Stimulated activated CD8-positive, alpha-beta memory T cell treated with anti-CD3 and anti-CD28 coated beads, Interleukin-15, amount 100 ng/mL, for 24 hours (primary cell): ENCODE measurements around the gene SMG6.
A peak's percentile ranks its signal among the peaks of the same experiment; 100 is the strongest.

Experiments
- DNase-seq: peaks from one replicate; pipeline ENCODE4 v3.0.0-alpha.2; 2020; ENCODE audit warnings: low read depth

Gene SMG6

DNA sequence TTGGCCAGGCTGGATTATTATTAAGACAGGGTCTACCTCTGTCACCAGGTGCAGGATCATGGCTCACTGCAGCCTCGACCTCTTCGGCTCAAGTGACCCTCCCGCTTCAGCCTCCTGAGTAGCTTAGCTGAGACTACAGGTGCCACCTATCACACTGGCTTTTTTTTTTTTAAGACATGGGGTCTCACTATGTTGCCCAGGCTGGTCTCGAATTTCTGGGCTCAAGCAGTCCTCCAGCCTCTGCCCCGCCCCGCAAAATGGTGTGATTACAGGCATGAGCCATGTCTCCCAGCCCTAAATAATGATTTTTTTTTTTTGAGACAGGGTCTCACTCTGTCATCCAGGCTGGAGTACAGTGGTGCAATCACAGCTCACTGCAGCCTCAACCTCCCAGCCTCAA lies 256.0 kb downstream of the SMG6 start:
- DNase-seq = no peak

DNA sequence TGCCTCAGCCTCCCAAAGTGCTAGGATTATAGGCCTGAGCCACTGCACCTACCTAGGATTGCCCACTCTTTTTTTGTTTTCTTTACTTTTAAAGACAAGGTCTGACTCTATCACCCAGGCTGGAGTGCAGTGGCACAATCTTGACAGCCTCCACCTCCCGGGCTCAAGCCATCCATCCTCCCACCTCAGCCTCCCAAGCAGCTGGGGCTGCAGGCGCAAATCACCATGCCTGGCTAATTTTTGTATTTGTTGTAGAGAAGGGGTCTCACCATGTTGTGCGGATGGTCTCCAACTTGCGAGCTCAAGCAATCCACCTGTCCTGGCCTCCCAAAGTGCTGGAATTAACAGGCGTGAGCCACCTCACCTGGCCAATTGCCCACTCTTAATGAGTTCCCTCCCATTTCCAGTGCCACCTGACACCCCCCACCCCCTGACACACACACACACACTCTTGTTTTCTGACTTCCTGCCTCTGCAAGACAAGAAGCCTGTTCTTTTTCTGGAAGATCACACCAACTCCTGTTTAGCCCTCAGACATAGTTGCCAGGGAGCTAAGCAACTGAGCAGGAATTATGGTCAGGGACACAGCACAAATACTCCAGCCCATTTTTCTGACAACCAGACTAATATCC lies 259.2 kb downstream of the SMG6 start:
- no peak for DNase-seq

DNA sequence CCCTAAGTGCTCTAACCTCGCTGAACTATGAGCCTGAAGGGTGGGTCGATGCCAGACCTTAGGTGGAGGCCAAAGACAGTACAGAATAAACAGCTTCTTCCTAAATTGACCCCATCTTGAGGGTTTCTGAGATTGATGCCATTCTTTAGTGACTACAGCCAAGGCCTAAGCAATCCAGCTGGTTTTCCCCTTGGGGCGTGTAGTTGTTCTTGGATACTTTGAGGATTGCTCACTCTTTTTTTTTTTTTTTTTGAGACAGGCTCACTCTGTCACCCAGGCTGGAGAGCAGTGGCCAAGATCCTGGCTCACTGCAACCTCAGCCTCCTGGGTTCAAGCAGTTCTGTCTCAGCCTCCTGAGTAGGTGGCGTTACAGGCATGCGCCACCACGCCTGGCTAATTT lies 259.8 kb downstream of the SMG6 start:
- DNase-seq = no peak

DNA sequence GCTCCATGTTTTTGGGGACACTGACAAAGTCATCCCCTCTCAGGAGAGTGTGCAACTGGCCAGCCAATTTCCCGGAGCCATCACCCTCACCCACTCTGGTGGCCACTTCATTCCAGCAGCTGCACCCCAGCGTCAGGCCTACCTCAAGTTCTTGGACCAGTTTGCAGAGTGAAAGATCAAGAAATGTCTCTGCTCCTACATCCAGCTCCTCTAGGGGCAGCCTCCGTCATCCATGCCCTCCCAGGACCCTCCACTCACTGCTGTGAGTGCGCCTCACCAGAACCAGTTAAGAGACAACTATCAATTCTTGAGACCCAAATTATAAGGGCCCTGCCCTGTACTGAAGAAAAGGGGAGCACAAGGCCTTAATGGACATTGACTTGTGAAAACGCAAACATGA lies 260.7 kb downstream of the SMG6 start:
- DNase-seq = no peak

DNA sequence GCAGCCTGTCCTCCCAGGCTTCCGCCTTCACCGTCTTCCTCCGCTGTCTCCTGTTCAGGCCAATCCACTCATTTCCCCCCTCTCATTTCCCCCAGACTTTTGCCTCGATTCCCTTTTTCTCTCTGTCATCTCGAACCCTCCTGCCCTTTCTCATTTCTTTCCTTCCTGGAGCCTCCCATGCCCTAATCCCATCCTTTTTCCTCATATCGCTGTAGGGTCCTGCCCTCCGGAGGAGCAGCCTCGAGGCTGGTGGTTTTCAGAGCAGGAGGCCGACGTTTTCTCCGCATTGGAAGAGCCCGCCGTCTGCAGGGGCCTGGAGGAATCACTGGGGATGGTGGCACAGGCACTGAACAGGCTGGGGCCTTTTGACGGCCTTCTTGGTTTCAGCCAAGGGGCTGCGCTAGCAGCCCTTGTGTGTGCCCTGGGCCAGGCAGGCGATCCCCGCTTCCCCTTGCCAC lies 261.2 kb downstream of the SMG6 start:
- no peak for DNase-seq

DNA sequence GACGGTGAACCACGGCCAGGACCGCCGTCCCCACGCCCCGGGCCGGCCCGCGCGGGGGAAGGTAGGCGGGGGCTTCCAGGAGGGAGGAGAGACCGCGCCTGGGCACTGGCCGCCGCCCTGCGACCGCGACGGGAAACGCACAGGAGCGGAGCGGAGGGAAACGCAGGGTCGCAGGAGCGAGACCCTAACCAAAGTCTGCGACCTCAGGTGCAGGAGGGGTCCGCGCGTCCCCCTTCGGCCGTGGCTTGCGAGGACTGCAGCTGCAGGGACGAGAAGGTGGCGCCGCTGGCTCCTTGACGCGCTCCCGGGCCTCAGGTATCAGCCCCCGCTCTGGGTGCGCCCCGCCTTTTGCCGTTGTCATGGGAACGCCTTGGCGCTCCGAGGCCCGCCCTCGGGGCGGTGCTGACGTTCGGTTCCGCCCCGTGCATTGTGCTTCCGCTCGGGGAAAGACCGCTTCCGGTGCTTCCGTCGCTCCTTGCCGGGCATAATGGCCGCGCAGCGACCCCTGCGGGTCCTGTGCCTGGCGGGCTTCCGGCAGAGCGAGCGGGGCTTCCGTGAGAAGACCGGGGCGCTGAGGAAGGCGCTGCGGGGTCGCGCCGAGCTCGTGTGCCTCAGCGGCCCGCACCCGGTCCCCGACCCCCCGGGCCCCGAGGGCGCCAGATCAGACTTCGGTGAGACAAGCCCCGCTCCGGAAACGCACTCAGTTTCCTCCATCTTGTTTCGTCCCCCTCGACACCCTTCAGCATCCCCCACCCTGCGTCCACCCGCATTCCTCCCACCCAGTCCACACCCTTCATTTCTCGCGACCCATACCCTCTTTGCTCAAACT lies 261.8 kb downstream of the SMG6 start, which contains the start of gene OVCA2:
OVCA2 (plus strand) TSS at position 462 of the 829 bp plus-strand sequence; CDS start at position 488, 26 bp downstream.
- DNase-seq = peak; percentile 92

DNA sequence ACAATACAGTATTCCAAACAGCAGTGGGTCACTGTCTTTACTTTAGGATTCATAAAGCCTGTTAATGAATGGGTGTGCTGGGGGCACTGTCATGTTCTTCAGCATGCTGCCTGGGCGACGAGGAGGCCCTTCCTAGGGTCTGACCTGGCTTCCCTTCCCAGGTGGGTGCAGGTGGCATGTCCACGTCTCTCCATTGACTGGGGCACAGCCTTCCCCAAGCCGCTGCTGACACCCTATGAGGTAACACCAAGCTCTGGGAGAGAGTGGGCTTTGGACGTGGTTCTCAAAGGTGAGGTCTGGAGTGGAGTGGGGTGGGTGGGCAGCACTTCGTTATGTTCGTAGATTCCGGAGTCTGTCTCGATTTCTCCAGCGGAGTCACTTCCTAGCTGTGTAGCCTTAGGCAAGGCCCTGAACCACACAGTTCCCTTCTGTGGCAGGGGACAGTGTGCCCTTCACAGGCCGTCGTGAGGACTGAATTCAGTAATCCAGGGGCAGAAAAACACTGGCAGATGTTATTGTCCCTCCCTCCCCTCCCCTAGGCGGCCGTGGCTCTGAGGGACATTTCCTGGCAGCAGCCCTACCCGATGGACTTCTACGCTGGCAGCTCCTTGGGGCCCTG lies 262.5 kb downstream of the SMG6 start:
- DNase-seq = no peak

DNA sequence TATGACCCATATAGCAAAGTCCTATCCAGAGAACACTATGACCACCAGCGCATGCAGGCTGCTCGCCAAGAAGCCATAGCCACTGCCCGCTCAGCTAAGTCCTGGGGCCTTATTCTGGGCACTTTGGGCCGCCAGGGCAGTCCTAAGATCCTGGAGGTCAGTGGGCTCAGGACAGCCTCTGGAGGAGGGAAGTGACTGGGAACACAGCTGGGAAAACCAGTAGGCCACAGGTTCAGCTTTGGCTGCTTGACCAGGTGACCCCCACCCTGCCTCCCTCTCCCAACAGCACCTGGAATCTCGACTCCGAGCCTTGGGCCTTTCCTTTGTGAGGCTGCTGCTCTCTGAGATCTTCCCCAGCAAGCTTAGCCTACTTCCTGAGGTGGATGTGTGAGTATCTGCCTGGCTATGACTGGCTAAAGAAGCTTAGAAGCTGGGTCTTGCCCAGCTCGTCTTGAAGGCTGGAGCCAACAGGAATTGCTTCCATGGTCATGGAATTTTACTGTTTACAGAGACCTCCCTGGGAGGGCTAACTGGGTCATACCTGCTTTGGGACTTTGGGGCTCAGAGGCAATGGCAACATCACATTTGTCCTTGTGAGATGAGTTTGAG lies 263.3 kb downstream of the SMG6 start:
- DNase-seq = no peak

DNA sequence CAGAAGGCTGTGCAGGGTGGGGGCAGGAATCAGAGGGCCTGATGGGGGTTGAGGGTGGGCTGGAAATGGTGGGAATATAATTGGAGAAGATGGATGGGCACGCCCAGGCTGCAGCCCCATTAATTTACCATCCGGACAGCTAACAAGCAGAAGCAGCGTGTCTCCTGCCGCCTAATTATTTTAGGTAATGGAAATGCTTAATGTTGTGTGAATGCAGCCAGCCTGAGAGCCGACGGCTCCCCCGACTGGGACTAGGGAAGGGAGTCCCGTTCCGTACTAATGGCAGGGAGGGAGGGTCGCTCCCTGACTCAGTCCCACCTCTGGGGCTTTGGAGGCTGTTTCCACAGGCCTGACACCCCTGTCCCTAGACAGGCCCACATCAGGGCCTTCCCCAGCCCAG lies 266.4 kb downstream of the SMG6 start:
- DNase-seq = no peak

DNA sequence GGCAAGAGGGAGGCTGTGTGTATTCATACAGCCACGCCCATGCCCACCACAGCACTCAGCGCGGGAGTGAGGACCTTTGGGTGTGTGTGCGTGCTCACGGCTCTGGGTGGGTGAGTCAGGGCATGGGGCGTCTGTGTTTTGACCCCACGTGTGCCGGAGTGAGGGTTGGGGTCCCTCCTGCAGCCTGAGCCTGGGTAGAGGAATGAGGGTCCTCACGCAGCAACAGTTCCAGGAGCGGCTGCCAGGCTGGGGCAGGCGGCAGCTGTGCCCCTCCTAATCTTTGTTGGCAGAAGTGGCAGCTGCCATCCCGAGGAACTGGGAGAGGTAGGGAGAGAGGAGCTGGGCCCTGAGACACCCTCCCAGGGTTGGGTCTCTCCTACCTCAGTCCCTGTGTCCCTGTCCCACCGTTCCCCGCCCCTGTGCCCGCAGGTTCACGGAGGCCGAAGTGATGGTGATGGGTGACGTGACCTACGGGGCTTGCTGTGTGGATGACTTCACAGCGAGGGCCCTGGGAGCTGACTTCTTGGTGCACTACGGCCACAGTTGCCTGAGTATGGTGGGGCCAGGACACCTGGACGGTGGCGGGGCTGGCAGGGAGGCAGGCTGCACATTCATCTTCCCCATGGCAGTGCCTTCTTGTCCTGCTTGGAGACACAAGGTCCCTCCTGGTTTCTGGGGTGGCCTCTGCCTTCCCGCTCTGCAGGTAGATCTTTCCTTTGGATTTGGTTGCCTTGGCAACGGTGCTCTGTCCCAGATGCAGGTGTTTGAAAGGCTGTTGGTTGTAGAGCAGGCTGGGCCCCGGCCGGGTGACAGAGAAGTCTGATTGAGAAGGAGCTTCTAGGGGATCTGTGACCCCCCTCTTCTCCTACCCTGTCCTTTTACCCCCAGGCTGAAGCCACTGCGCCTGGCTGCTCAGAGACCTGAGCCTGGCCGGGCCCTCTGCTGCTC lies 267.8 kb downstream of the SMG6 start:
- no peak for DNase-seq

DNA sequence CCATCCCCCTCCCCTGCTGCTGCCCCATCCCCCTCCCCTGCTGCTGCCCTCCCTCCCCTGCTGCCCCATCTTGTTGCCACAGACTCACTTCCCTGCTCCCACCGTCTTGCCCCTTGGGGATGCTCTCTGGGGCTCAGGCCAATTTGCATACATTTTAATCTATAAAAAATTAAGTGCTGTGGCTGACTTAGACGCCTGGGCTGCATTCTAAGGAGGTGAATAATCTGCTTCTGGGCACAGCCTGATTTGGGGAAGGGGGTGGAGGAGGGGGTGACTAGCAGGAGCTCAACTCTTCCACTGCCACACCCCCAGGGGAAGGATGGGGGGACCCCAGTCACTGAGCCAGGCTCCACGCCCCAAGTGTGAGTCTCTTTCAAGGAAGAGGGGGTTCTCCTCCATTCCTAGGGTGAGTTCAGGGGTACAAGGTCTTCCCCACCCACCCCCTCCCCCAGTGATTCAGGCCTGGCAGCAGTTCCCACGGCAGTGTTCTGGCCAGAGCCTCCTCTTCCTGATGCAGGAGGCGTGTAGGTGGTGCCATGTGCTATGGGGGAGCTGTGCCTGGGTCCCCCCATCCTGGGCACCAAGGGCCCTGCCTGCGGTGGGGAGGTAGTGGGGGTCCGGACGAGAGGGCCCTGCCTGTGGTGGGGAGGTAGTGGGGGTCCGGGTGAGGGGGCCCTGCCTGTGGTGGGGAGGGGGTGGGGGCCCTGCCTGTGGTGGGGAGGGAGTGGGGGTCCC lies 268.6 kb downstream of the SMG6 start:
- DNase-seq = no peak

DNA sequence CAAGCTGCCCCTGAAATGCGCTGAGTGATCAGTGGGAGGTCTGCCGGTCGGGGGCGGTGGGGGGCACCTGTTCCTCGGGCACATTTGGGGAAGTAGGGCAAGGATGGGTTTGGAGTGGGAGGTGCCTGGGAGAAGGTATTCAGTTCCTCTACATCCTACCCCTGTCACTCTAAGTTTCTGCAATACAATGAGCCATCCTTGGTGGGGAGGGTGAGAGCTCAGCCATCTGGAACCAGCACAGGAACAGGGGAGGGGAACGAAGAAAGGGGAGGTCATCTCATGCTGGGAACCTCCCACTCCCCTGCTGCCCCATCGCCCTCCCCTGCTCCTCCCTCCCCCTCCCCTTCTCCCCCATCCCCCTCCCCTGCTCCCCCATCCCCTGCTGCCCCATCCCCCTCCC lies 269.4 kb downstream of the SMG6 start:
- no peak for DNase-seq

DNA sequence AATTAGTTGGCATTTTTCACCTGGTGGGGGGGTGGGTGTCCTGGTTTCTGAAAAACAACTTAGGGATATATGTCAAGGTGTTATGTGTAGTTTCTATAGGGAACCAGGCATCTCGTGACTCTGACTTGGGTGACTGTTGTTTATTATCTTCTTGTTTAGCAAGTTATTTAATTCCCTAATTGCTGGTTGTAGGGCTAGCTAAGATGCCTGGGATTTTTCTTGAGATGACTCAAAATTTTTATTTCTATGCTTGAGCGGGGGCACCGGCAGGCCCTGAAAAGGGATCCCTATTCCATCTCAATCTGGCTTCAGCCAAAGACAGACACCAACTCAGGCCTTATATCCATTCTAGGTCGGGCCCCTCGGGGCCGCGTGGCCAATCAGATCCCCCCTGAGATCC lies 270.4 kb downstream of the SMG6 start:
- no peak for DNase-seq

DNA sequence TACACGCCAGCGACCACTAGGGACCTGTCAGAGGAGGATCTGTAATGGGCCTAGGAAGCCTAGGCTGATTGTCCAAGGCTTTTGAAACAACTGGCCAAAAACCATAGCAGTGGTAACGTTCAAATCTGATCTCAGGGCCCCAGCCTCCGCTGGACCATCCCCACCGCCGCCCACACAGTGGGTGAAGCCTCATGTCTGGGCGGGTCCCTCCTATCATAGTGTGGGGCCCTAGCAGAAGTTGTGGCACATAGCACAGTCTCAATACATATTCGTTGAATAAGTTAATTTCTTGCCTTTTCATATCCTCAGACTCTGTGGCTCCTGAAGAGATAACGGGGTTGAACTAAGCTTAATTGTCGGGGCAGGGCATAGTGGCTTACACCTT lies 272.8 kb downstream of the SMG6 start:
- no peak for DNase-seq

DNA sequence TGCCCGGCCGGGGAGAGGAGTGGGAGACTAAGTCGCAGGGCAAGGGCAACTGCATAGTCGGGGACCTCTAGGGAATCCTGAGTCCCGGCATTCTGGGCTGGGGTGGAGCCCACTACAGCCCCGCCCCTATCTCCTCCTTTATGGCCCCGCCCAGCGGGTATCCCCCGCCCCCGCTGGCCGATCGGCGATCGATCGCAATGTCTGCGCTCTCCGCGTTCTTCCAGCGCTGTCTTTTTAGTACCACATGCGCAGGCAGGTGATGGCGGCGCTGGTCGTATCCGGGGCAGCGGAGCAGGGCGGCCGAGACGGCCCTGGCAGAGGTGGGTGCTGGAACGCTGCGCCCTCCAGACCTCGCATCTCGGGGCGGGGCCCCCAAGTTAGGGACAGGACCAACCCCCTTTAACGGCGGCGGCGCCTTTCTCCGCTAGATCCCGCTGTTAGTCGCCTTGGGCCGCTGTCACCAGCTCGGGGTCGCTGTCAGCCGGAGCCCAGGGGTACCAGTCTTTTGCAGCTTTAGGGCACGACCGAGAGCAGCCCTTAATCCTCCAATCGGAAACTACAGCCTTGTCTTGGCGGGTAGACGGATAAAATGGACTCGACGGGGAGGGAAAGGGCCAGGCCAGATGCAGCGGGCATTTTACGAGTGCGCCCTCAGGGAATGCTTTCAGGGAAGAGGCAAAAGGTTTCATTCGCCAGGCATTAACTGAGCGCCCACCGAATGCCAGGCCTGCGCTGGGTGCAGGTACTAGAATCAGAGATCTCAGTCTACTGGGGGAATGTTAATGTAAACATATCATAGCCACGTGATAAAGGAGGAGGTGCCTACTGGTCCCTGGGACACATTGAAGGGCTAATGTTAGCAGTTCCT lies 273.4 kb downstream of the SMG6 start, which contains the start of gene DPH1:
DPH1 (plus strand) TSS at position 243 of the 868 bp plus-strand sequence; CDS start at position 260, 17 bp downstream.
- DNase-seq = peak; percentile 73

DNA sequence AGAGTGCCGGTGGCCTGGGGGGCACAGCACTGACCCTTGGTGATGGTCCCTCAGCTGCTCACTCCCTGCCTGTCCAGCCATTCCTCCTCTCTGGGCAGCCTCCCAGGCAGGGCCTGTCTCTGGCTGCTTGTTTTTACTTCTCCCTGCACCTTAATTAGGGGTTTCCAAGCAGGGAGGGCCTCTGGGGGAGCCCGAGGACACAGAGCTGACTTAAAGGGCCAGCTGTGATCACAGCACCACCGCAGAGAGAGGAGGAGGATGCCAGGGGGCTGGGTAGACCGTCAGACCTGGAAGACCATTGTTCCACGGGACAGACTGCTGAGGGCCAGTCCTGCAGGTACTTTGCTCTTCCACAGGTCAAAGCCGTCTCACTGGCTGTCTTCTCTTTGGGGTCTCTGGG lies 274.8 kb downstream of the SMG6 start:
- no peak for DNase-seq

DNA sequence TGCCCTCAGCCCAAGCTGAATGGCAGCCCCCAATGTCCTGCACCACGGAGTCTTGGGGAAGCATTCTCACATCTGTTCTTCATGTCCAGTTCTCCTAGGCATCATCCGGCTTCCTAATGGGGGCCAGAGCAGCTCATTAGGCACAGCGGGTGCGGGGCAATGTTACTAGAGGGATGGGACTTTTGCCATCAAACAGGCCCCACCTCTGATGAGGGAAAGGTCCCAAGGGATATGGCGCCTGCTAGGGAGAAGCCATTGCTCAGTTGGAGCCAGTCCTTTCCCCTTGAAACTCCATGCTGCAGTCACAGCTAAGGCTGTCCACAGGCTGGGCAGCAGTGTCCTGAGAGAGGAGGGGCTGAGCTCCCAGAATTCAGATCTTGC lies 275.4 kb downstream of the SMG6 start:
- no peak for DNase-seq

DNA sequence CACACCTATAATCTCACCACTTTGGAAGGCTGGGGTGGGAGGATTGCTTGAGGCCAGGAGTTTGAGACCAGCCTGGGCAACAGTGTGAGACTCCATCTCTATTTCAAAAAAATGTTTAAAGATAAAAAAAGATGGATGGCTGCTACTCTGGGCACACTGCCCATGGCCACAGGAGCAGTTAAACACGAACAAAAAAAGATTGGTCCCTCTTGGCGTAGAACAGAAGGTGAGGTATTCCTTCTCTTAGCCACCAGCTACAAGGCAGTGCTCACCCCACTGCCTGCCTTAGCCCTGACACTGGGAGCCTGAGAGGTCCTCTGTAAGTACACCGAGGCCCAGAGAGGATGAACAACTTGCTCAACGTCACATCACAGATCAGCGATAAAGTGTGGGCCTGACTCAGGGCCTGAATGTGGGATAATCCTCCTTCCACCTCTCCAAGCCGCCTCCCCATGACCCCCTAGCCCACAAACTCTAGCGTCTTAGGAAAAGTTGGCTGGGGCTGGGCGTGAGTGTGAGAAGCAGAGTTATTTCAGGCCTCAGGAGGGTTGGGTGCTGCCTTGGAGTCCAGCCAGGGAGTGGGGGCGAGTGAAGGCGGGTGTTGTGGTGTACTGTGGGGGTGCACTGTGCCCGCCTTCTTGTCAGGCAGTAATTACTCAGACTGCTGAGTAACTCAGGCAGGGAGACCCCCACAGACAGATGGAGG lies 275.9 kb downstream of the SMG6 start:
- no peak for DNase-seq
